MM.1S (cell line): ENCODE data around the gene TUBAL3.

Experiments used
- DNase-seq: peaks from one replicate; pipeline ENCODE4 v3.0.0-alpha.2; 2015
- H2AFZ ChIP-seq: fragments of 300-600 bp; sonication (generic); 2 replicates; pipeline ENCODE4 v1.6.0; 2016; ENCODE audit warnings: antibody characterized with exemption, low read length
- H3F3A ChIP-seq: fragments of 300-600 bp; sonication (generic); 2 replicates; pipeline ENCODE4 v1.6.1; 2016; ENCODE audit warnings: mild to moderate bottlenecking, antibody characterized with exemption, low read length, moderate library complexity, mixed read lengths; ENCODE audit not compliant: insufficient read depth
- H3K27ac ChIP-seq: fragments of 300-600 bp; sonication (generic); 2 replicates; pipeline ENCODE4 v1.5.1; 2016; ENCODE audit warnings: mild to moderate bottlenecking, low read length
- H3K27me3 ChIP-seq: fragments of 300-600 bp; sonication (generic); replicated peaks from 2 replicates; pipeline ENCODE4 v1.6.0; 2016; ENCODE audit warnings: low read length; ENCODE audit not compliant: insufficient read depth
- H3K36me3 ChIP-seq: fragments of 300-600 bp; sonication (generic); replicated peaks from 2 replicates; pipeline ENCODE4 v1.6.1; 2016; ENCODE audit warnings: mild to moderate bottlenecking, low read length, mixed read lengths; ENCODE audit not compliant: insufficient read depth
- H3K4me1 ChIP-seq: fragments of 300-600 bp; sonication (generic); 2 replicates; pipeline ENCODE4 v1.6.1; 2016; ENCODE audit warnings: low read length, mixed read lengths
- H3K4me2 ChIP-seq: fragments of 300-600 bp; sonication (generic); 2 replicates; pipeline ENCODE4 v1.6.0; 2016; ENCODE audit warnings: low read depth, low read length
- H3K4me3 ChIP-seq: fragments of 300-600 bp; sonication (generic); 2 replicates; pipeline ENCODE4 v1.5.1; 2016; ENCODE audit warnings: low read length, mixed read lengths
- H3K79me2 ChIP-seq: fragments of 300-600 bp; sonication (generic); 2 replicates; pipeline ENCODE4 v1.6.1; 2016; ENCODE audit warnings: mixed run types, low read length, mixed read lengths
- H3K9ac ChIP-seq: fragments of 300-600 bp; sonication (generic); 2 replicates; pipeline ENCODE4 v1.6.1; 2016; ENCODE audit warnings: low read length, mixed read lengths
- H3K9me2 ChIP-seq: fragments of 300-600 bp; sonication (generic); replicated peaks from 2 replicates; pipeline ENCODE4 v1.6.1; 2016; ENCODE audit warnings: mild to moderate bottlenecking, low read length, mixed read lengths; ENCODE audit not compliant: insufficient read depth
- H3K9me3 ChIP-seq: fragments of 300-600 bp; sonication (generic); replicated peaks from 2 replicates; pipeline ENCODE4 v1.6.1; 2016; ENCODE audit warnings: mild to moderate bottlenecking, low read length, mixed read lengths; ENCODE audit not compliant: insufficient read depth
- H4K20me1 ChIP-seq: fragments of 300-600 bp; sonication (generic); 2 replicates; pipeline ENCODE4 v1.6.1; 2016; ENCODE audit warnings: mild to moderate bottlenecking, low read length, moderate library complexity, mixed read lengths; ENCODE audit not compliant: insufficient read depth
- EZH2 ChIP-seq: fragments of 300-600 bp; sonication (generic); optimal IDR thresholded peaks from 2 replicates; pipeline ENCODE3; 2017; ENCODE audit warnings: low read depth, mild to moderate bottlenecking, antibody characterized with exemption, low read length, mixed read lengths
- EZH2phosphoT487 ChIP-seq: fragments of 300-600 bp; sonication (generic); IDR thresholded peaks from 2 replicates; pipeline ENCODE4 v1.6.1; 2018; ENCODE audit warnings: antibody characterized with exemption, low read length
- TF ChIP-seq, protein P1 (sequence below): fragments of 300-600 bp; sonication (generic); IDR thresholded peaks from 2 replicates; pipeline ENCODE4 v1.5.1; 2016; ENCODE audit warnings: antibody characterized with exemption, low read length, mixed read lengths

TUBAL3 gene

DNA sequence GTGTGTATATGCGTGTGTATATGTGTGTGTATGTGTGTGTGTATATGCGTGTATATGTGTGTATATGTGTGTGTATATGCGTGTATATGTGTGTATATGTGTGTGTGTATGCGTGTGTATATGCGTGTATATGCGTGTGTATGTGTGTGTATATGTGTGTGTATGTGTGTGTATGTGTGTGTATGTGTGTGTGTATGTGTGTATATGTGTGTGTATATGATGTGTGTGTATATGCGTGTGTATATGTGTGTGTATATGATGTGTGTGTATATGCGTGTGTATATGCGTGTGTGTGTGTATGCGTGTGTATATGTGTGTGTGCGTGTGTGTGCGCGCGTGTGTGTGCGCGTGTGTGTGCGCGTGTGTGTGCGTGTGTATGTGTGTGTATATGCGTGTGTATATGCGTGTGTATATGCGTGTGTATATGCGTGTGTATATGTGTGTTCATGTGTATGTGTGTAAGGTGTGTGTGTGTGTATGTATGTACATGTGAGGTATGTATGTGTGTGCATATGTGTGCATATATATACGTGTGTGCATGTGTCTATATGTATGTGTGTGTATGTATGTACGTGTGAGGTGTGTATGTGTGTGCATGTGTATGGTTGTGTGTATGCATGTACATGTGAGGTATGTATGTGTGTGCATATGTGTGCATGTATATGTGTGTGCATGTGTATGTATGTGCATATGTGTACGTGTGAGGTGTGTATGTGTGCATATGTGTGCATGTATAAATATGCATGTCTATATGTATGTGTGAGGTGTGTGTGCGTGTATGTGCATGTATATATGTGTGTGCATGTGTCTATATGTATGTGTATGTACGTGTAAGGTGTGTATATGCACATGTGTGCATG, 33.9 kb downstream of the TUBAL3 start:
- no peak for DNase-seq
- H3K27me3 ChIP-seq, result no peaks in the 10 kb centered on the region
- no peak overlapping the region for H2AFZ ChIP-seq
- H3F3A ChIP-seq, result no peaks in the 10 kb centered on the region
- H3K79me2 ChIP-seq, result no peaks in the 10 kb centered on the region
- H3K4me2 ChIP-seq, result no peak overlapping the region
- no peak overlapping the region for H3K4me3 ChIP-seq
- no peaks in the 10 kb centered on the region for H3K9me3 ChIP-seq
- H3K27ac ChIP-seq, result no peak overlapping the region
- H3K4me1 ChIP-seq, result no peaks in the 10 kb centered on the region
- no peaks in the 10 kb centered on the region for H3K36me3 ChIP-seq
- H3K9ac ChIP-seq, result no peak overlapping the region
- TF ChIP-seq EZH2 (no peak), EZH2phosphoT487 (no peak)
- TF ChIP-seq, protein P1, sequence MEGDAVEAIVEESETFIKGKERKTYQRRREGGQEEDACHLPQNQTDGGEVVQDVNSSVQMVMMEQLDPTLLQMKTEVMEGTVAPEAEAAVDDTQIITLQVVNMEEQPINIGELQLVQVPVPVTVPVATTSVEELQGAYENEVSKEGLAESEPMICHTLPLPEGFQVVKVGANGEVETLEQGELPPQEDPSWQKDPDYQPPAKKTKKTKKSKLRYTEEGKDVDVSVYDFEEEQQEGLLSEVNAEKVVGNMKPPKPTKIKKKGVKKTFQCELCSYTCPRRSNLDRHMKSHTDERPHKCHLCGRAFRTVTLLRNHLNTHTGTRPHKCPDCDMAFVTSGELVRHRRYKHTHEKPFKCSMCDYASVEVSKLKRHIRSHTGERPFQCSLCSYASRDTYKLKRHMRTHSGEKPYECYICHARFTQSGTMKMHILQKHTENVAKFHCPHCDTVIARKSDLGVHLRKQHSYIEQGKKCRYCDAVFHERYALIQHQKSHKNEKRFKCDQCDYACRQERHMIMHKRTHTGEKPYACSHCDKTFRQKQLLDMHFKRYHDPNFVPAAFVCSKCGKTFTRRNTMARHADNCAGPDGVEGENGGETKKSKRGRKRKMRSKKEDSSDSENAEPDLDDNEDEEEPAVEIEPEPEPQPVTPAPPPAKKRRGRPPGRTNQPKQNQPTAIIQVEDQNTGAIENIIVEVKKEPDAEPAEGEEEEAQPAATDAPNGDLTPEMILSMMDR, result no peak
- no peaks in the 10 kb centered on the region for H4K20me1 ChIP-seq
- no peaks in the 10 kb centered on the region for H3K9me2 ChIP-seq

DNA sequence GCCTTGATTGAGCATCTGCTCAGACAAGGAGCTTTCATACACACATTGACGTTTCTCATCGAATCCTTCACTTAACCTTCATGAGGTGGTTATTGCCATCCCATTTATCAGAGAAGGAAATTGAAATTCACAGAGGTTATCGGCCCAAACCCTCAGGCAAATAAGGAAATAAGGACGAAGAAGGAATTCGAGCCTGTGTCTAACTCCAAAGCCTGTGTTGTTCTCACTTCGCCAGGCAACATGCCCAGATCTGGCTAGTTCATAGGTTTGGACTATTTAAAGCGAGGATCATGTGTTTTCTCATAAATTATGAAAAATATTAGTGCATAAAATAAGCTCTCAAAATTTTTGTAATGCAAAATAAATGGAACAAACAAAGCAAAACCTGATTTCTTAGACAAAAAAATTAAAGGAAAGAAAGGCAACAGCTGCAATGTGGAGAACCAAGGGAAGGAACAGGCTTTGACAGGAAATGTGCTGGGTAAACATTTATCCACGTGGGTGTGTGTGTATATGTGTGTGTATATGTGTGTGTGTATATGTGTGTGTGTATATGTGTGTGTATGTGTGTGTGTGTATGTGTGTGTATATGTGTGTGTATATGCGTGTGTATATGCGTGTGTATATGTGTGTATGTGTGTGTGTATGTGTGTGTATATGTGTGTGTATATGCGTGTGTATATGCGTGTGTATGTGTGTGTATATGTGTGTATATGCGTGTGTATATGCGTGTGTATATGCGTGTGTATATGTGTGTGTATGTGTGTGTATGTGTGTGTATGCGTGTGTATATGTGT, 35.1 kb downstream of the TUBAL3 start:
- Histone ChIP-seq H3K36me3 (no peaks in the 10 kb centered on the region), H3K27ac (no peak overlapping the region), H3K9ac (no peak overlapping the region), H3K4me1 (no peaks in the 10 kb centered on the region), H2AFZ (no peak overlapping the region), H3K27me3 (no peaks in the 10 kb centered on the region), H3K9me2 (no peaks in the 10 kb centered on the region), H3K9me3 (no peaks in the 10 kb centered on the region), H3K4me2 (no peak overlapping the region), H4K20me1 (no peaks in the 10 kb centered on the region), H3F3A (no peaks in the 10 kb centered on the region), H3K4me3 (no peak overlapping the region), H3K79me2 (no peaks in the 10 kb centered on the region)
- no peak for DNase-seq
- TF ChIP-seq EZH2phosphoT487, result no peak
- TF ChIP-seq, protein P1, result no peak

DNA sequence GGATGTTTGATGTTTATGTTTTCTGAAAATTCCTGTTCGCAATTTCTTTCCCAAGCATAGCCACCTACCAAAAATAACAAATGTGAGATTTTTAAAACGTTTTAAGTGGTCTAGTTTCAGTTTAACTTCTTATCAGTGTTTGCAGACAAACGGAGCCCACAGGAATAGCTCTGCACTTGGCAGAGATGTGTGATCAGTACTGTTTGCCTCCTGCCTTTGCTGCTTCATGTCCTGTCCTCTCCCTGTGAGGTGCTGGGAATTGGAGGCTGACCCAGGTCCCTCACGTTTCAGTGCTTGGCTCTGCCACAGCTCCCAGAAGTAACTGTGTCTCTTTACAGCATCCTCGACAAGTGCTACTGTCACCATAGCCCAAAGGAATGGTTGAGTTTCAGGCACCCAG, 38.7 kb downstream of the TUBAL3 start:
- Histone ChIP-seq H3K27me3 (no peaks in the 10 kb centered on the region), H4K20me1 (no peaks in the 10 kb centered on the region), H2AFZ (no peak overlapping the region), H3K9me2 (no peaks in the 10 kb centered on the region), H3K27ac (no peak overlapping the region), H3K4me3 (no peak overlapping the region), H3K4me1 (no peaks in the 10 kb centered on the region), H3K9me3 (no peaks in the 10 kb centered on the region), H3K36me3 (no peaks in the 10 kb centered on the region), H3F3A (no peaks in the 10 kb centered on the region), H3K4me2 (no peak overlapping the region), H3K79me2 (no peaks in the 10 kb centered on the region), H3K9ac (no peak overlapping the region)
- DNase-seq, result no peak
- TF ChIP-seq EZH2 (no peak), EZH2phosphoT487 (no peak)
- TF ChIP-seq, protein P1, result no peak
